Gastrocnemius medialis (tissue), 4 donors: ENCODE results near the gene POC5.

Experiments
- POLR2A ChIP-seq, 2 donors: fragments of 450-650 bp; IDR thresholded peaks; one replicate each; pipeline ENCODE4 v1.6.1; 2017; ENCODE audit warnings: antibody characterized with exemption in 2 of 2, mild to moderate bottlenecking in 2 of 2, moderate library complexity in 2 of 2
- TF ChIP-seq, protein P1 (sequence below), 5 experiments: fragments of 450-650 bp in 3 of 5; fragments of 200-600 bp in 2 of 5; sonication (generic) in 2 of 5; IDR thresholded peaks in 4 of 5; conservative IDR thresholded peaks in 1 of 5; 1 replicate in 4 of 5; 2 replicates in 1 of 5; pipeline ENCODE4 v1.5.1; 2016 to 2019; ENCODE audit warnings: antibody characterized with exemption in 5 of 5, mild to moderate bottlenecking in 3 of 5, moderate library complexity in 3 of 5

DNA sequence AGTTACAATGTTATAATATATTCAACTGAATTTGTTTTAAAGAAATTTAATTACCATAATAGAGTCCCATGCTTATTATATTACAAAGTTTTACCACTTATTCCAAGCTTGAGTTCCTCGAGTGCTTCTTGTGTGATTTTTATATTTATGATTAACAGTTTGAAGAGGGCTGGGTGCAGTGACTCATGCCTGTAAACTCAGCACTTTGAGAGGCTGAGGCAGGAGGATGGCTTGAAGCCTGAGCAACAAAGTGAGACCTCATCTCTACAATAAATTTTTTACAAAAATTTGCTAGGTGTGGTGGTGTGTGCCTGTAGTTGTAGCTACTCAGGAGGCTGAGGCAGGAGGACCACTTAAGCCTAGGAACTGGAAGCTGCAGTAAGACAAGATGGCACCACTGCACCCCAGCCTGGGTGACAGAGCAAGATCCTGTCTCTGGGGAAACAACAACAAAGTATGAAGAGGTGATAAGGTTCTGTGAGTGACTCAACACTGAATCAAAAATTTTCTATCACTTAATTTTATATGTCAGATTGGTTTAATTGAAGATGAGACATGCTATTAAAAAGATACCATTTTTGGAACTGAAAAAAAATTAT is 9.2 kb downstream of the POC5 start:
- TF ChIP-seq, protein P1, sequence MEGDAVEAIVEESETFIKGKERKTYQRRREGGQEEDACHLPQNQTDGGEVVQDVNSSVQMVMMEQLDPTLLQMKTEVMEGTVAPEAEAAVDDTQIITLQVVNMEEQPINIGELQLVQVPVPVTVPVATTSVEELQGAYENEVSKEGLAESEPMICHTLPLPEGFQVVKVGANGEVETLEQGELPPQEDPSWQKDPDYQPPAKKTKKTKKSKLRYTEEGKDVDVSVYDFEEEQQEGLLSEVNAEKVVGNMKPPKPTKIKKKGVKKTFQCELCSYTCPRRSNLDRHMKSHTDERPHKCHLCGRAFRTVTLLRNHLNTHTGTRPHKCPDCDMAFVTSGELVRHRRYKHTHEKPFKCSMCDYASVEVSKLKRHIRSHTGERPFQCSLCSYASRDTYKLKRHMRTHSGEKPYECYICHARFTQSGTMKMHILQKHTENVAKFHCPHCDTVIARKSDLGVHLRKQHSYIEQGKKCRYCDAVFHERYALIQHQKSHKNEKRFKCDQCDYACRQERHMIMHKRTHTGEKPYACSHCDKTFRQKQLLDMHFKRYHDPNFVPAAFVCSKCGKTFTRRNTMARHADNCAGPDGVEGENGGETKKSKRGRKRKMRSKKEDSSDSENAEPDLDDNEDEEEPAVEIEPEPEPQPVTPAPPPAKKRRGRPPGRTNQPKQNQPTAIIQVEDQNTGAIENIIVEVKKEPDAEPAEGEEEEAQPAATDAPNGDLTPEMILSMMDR (IDR thresholded peaks at IDR 0.05 in 4 of 5, conservative IDR thresholded peaks at IDR 0.05 in 1 of 5): no peak
- no peak for TF ChIP-seq POLR2A (IDR thresholded peaks at IDR 0.05)
